Measurements from ENCODE around the gene ZSCAN5B. TPM values are rescaled to one million over a fixed set of nuclear protein-coding genes. Genes with fewer than 3 reads are reported as not detected.

ZSCAN5B gene
- total and polyA plus RNA-seq, 2 of the 8 experiments (the other 6 are each of a cell fraction or from before 2014, with no cell fraction given) = not detected

DNA sequence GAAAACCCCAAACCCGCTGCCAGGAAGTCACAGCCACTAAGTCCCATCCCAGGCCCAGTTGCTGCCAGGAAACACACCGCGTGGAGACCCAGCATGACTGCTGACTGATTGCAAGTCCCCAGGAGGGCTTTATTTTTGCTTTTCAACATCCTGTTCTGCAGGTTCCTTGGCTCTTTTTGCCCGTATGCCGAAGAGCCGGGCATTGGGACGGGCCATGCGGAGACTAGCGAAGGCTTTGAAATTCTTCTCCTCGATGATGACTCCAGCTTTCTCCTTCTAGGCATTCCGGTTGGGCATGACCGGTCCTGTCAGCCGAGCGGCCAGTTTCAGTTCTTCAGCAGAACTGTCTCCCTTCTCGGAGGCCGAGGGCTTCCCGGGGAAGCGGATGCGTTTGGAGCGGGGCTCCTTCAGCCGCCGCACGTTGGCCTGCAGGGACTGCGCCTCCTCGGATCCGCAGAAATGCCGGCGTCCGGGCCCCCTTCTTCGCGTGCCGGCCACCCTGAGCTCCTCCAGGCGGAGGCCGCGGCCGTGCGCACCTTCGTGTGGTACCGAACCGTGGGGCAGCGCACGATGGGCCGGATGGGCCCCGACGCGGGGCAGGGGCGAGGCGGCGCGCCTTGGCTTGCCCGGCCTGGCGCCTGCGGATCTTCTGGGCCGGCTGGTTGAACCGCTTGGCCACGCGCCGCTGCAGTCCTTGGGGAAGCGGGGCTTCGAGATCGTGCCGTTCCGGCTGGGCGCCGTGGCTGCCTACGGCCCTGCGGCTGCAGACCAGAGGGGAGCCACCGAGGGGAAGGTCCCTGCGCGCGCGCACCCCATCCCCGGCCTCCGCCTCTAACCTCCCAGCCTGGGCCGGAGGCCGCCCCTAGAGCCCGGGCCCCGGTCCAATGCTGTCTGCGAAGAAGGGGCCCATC is 19.7 kb upstream of the ZSCAN5B start (continued):
- TF ChIP-seq, protein P1, sequence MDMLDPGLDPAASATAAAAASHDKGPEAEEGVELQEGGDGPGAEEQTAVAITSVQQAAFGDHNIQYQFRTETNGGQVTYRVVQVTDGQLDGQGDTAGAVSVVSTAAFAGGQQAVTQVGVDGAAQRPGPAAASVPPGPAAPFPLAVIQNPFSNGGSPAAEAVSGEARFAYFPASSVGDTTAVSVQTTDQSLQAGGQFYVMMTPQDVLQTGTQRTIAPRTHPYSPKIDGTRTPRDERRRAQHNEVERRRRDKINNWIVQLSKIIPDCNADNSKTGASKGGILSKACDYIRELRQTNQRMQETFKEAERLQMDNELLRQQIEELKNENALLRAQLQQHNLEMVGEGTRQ (IDR thresholded peaks at IDR 0.05; ENCODE audit: low read length) = no peak
- TF ChIP-seq, protein P2, sequence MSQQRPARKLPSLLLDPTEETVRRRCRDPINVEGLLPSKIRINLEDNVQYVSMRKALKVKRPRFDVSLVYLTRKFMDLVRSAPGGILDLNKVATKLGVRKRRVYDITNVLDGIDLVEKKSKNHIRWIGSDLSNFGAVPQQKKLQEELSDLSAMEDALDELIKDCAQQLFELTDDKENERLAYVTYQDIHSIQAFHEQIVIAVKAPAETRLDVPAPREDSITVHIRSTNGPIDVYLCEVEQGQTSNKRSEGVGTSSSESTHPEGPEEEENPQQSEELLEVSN (IDR thresholded peaks at IDR 0.05) = peak; percentile 43
- TF ChIP-seq TBP (IDR thresholded peaks at IDR 0.05; ENCODE audit: low read depth, low read length) (peak; percentile 21; the same call in 1 of the 2 replicates), BRCA1 (IDR thresholded peaks at IDR 0.05; ENCODE audit: low read depth, low read length) (no peak), GABPA (IDR thresholded peaks at IDR 0.05; ENCODE audit: borderline replicate concordance, insufficient read depth, low read length) (peak; percentile 50; the same call in 1 of the 2 replicates), JUND (IDR thresholded peaks at IDR 0.05; ENCODE audit: low read length) (no peak), RFX5 (IDR thresholded peaks at IDR 0.05; ENCODE audit: borderline replicate concordance, low read depth, low read length) (no peak), SP2 (IDR thresholded peaks at IDR 0.05; ENCODE audit: low read length) (no peak), TAF7 (optimal IDR thresholded peaks at IDR 0.05; ENCODE audit: borderline replicate concordance, low read depth, low read length) (no peak), NANOG (IDR thresholded peaks at IDR 0.05; ENCODE audit: insufficient read depth, low read depth, low read length, poor library complexity, severe bottlenecking) (no peak), SIX5 (IDR thresholded peaks at IDR 0.05; ENCODE audit: low read depth, low read length) (no peak), ASH2L (IDR thresholded peaks at IDR 0.05; ENCODE audit: low read length) (no peak), CREB1 (IDR thresholded peaks at IDR 0.05) (no peak), NRF1 (IDR thresholded peaks at IDR 0.05; ENCODE audit: low read depth, low read length) (no peak), MAFK (IDR thresholded peaks at IDR 0.05; ENCODE audit: low read depth, low read length) (no peak), SIRT6 (IDR thresholded peaks at IDR 0.05; ENCODE audit: low read length) (no peak), FOSL1 (IDR thresholded peaks at IDR 0.05; ENCODE audit: insufficient read depth, low read depth, low read length) (no peak)
- TF ChIP-seq, protein P3, sequence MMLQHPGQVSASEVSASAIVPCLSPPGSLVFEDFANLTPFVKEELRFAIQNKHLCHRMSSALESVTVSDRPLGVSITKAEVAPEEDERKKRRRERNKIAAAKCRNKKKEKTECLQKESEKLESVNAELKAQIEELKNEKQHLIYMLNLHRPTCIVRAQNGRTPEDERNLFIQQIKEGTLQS (IDR thresholded peaks at IDR 0.05; ENCODE audit: insufficient read depth, low read depth, low read length) = no peak
- TF ChIP-seq, protein P4, sequence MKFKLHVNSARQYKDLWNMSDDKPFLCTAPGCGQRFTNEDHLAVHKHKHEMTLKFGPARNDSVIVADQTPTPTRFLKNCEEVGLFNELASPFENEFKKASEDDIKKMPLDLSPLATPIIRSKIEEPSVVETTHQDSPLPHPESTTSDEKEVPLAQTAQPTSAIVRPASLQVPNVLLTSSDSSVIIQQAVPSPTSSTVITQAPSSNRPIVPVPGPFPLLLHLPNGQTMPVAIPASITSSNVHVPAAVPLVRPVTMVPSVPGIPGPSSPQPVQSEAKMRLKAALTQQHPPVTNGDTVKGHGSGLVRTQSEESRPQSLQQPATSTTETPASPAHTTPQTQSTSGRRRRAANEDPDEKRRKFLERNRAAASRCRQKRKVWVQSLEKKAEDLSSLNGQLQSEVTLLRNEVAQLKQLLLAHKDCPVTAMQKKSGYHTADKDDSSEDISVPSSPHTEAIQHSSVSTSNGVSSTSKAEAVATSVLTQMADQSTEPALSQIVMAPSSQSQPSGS (IDR thresholded peaks at IDR 0.05; ENCODE audit: low read length) = no peak

Data from H1 (cell line).